OCI-LY3 (cell line): ENCODE data around the gene ANXA7.

Experiments
- EZH2phosphoT487 ChIP-seq: fragments of 200-600 bp; shearing (Covaris generic); IDR thresholded peaks from 2 replicates; pipeline ENCODE4 v1.6.1; 2018; ENCODE audit warnings: antibody characterized with exemption, mixed run types, low read depth
- TF ChIP-seq, protein P1 (sequence below): fragments of 200-600, 300-600 bp; sonication (generic); IDR thresholded peaks from 2 replicates; pipeline ENCODE4 v1.5.1; 2014; ENCODE audit warnings: antibody characterized with exemption, low read length, low read depth

GRCh38 chr10:73404690-73405089 lies 9.2 kb downstream of the ANXA7 start:
- TF ChIP-seq, protein P1, sequence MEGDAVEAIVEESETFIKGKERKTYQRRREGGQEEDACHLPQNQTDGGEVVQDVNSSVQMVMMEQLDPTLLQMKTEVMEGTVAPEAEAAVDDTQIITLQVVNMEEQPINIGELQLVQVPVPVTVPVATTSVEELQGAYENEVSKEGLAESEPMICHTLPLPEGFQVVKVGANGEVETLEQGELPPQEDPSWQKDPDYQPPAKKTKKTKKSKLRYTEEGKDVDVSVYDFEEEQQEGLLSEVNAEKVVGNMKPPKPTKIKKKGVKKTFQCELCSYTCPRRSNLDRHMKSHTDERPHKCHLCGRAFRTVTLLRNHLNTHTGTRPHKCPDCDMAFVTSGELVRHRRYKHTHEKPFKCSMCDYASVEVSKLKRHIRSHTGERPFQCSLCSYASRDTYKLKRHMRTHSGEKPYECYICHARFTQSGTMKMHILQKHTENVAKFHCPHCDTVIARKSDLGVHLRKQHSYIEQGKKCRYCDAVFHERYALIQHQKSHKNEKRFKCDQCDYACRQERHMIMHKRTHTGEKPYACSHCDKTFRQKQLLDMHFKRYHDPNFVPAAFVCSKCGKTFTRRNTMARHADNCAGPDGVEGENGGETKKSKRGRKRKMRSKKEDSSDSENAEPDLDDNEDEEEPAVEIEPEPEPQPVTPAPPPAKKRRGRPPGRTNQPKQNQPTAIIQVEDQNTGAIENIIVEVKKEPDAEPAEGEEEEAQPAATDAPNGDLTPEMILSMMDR, result no peak
- no peak for TF ChIP-seq EZH2phosphoT487
